Measurements from ENCODE around the gene OTULINL.

The OTULINL gene

DNA sequence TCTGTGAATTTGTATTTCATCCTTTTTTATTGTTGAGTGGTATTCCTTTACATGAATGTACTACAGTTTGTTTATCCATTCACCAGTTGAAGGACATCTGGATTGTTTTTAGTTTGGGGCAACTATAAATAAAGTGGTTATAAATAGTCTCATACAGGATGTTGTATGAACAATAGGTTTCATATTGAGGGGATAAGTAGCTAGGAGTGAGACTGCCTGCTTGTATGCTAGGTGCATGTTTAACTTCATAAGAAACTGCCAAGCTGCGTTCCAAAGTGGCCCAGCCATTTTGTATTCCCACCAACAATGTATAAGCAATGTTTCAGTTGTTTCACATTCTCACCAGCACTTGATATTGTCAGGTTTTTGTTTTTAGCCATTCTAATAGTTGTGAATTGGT is 21.5 kb downstream of the OTULINL start:
- no peak for DNase-seq

DNA sequence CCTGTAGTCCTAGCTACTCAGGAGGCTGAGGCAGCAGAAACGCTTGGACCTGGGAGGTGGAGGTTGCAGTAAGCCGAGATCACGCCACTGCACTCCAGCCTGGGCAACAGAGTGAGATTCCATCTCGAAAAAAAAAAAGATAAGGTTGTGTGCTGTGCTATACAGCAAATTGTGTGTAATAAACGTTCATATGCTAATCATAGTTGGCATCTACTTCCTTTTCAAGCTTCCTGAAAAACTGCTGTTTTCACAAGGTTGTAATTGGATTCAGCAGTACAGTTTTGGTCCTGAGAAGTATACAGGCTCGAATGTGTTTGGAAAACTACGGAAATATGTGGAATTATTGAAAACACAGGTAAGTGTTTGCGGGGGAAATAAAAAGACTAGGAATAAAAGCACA is 25.5 kb downstream of the OTULINL start:
- no peak for DNase-seq

DNA sequence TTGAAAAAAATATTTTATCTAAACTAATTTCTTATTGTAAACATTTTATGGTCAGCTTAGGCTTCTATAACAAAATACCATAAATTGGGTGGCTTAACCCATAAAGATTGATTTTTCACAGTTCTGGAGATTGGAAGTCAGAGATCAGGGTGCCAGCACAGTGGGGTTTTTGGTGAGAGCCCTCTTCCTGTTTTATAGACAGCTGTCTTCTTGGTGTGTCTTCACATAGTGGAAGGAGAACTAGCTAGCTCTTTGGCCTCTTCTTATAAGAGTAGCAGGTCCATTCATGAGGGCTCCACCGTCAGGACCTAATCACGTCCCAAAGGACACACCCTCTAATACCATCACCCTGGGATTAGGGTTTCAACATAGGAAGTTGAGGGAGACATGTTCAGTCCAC is 26.6 kb downstream of the OTULINL start:
- DNase-seq = no peak

DNA sequence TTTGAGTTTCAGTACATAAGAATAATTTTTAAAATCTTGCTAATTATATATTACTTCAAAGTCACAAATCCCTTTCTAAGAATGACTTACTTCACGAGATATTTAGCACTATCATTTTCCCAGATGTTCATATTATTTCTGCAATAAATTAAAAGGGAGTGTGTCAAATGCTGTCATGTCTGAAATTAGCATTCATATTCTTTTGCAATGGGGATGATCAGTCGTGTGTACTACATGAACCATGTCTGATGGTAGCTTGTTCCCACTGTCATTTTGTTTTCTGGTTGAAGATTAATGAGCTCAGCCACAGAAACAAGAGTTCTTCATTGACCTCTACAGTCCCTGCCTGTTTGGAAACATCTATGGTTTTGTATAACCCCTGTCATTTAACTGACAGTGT is 30.1 kb downstream of the OTULINL start:
- no peak for DNase-seq

DNA sequence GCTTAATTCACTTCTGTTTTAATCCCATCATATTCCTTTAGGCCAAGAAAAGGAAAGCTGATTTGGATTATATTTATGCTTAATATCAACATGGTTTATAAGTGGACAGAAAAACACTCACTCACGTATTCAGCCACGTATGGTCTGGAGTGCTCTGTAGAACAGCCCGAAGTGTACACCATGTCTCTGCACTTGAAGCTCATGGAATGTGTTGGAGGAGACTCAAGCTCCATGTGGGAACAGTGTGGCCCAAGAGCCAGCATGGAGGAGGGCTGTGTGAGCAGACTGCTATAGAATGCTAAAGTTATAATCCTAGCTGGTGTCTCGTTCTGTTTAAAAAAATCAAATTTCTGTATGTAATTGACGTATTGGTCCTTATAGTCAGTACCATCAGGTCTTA is 32.9 kb downstream of the OTULINL start:
- no peak for DNase-seq

DNA sequence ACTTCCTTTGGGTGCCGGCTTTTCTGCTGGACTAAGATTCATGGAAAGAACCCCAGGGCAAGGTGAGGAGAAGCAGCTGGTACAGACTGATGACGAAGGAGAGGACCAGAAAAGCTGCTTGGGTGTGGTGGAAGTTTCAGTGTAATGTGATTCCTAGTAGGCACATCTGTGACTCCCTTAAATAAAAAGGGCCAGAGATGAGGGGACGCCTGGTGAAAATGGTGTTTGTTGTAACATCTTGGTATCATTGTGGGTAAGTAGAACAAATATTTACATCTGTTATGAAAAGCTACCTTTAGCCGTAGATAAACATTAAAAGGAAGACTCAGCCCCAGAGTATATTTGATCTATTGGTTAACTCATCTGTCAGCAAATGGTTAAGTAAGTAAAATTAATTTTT is 33.8 kb downstream of the OTULINL start:
- DNase-seq = no peak

DNA sequence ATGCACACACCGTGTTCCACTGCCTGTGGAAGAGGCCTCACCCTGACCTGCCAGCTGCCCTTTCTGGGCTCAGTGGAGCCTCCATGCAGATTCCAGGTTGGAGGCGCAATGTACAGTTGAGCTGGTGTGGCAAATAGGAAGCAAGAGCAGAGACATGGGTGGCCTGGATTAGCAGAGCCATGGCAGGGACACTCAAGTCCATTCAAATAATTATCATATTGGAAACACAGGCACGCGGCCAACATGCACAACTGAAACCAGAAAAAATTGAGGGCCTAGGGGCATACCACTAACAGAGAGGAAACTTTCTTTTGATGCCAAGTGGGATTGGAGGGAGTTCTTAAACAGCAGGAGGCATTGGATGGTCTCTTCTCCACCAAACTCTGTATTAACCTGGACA is 35.8 kb downstream of the OTULINL start:
- DNase-seq = no peak

DNA sequence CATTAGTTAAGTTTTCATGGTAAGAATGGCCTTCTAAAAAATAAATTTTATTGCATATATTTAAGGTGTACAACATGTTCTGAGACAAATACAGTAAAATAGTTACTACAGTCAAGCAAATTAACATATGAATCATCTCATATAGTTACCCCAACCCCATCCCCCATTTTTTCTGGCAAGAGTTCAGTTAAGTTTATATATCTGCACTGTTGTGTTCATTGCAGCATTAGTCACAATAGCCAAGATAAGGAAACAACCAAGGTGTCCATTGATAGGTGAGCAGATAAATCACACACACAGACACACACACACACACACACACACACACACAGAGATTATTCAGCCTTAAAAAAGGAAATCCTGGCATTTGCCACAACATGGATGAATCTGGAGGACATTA is 45.7 kb downstream of the OTULINL start:
- DNase-seq = no peak

DNA sequence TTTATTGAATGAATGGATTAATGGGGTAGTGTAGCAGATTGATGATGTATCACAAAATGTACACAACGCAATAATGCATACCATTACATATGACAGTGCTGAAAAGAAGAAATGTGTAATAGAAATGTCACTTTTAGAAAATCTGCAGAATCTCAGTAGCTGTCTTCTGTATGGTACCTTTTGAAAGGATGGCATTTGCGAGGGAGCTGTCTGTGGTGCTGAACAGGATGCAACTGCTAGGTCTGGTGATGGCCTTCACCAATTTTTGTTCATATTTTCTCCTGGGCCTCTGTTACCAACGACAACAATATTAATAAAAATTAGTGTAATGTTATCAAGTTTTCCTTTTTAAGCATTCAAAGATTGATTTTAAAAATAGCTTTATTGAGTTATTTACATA is 46.8 kb downstream of the OTULINL start:
- peak; percentile 70 for DNase-seq

DNA sequence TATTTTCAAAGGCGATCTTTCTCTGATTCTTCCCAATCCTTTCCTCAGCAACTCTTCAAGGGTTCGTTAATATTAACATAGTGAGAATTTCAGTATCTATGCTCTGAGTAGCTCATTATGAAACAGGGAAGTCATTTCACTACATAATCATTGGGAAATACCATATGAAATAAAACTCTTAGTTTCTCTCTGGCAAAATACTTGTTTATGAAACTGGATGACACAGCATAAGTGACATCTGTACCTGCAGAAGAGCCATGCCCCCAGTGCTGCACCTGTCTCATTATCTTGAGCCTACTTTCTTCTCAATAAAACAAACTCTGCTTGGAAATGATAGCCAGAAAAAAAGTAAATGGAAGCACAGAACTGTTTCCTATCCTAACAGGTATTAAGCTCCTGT is 49.1 kb downstream of the OTULINL start:
- DNase-seq = no peak

DNA sequence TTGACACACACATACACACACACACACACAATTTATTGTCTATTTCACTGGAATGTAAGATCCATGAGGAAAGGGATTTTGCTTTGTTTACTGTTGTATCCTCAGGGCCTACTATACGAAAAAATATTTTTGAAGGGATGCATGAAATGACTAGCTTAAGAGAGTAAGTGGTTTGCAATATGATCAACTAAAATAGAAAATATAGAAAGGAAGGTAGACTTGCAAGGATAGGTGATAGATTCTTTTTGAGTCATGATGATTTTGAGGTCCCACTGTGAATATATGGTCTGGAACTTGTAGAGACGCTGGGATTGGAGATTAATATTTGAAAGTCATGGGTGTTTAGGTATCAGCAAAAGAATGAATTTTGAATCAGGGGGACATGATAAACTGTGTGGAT is 54.1 kb downstream of the OTULINL start:
- no peak for DNase-seq

DNA sequence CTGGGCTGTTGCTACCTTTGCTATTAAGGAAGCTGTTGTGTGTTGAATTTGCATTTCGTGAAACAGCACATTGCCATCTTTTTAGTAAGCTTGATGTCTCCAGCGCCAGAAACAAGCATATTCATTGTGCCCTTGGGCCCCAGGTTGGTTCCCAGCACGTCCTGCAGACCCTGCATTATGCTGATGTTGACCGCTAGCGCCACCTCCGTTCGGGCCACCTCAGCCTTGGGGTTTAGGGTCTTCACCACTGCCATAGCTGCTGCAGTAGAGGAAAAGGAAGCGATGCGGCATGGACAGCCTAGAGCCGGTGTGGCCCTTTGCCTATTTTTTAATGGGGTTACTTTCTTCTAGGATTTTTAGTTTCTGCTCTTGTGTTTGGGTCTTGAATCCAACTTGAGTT is 59.2 kb downstream of the OTULINL start:
- no peak for DNase-seq

DNA sequence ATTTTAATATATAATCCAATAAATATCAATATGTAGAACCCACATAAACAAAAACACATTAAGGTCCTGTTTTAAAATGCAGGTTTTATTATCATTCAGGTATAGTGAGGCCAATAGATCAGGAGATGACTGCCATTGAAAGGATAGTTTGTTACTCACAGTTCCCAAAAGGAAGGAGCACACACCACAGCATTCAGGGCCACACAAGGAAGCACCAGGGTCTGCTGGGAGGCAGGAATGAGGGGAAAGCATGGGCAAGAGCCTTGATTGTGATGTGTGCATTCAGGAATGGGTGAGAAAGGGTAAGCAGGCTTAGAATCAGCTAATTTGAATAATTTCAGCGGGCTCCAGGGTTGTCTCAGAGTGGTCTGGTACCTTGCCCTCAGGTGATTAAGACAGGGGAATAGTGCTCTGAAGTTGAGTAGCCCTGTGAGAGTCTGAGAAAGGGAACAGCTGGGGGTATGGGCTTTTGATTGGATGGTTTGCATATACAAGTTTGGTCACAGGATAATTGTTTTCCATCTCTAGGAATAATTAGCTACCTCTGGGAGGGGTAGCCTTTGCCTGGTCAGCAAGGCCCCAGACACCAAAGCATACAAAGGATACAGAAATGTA is 63.1 kb downstream of the OTULINL start:
- no peak for DNase-seq

DNA sequence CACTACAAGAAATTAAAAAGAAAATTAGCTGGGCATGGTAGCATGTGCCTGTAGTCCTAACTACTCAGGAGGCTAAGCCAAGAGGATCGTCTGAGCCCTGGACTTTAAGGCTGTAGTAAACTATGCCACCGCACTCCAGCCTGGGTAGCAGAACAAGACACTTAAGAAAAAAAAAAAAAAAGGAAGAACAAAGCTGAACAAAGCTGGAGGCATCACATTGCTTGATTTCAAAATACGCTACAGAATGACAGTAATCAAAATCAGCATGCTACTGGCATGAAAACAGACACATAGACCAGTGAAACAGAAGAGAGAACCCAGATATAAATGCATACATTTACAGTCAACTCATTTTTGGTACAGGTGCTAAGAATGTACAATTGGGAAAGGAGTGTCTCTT is 68.5 kb downstream of the OTULINL start:
- DNase-seq = no peak

DNA sequence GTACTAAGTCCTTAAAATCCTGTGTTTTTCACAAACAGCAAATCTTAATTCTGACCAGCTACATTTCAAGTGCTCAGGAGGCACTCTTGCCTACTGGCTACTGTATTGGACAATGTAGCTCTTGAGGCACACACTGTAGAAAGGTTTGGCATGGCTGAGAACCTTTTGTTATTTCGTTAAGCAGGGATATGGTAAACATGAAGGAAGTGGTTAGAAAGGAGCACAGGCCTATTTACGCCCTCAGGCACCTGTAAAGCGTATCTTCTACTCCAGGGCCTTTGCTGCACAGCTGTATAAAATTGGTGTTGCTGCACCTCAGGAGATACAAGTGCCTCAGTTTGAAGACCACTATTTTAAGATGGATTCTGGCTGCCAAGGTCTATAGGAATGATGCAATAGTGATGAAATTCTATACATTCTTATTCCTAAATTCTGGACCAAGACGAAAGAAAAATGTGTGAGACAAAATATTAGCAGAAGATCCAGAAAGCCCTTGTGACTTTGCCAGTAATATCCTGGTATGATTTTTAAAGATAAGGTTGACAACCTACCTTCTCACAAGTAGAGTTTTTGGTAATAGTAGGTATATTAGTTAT is 73.7 kb downstream of the OTULINL start:
- no peak for DNase-seq

DNA sequence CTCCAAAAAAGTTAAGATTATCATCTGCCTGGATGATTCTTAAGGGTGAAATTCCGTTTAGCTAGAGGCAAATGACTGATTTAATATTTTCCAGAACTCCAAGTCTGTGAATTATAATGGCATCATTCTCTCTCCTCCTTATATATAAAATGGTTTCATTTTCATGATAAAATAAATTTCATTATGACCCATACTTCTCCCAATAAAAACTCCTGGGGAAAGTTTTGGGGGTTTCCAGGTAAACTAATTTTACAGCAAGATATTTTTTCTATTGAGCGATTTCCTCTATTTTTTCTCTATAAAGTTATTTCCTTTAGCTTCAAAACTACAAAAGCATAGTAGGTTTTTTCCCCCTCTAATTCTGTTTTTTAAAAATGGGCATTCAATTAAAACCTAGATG is 75.3 kb downstream of the OTULINL start:
- DNase-seq = no peak

DNA sequence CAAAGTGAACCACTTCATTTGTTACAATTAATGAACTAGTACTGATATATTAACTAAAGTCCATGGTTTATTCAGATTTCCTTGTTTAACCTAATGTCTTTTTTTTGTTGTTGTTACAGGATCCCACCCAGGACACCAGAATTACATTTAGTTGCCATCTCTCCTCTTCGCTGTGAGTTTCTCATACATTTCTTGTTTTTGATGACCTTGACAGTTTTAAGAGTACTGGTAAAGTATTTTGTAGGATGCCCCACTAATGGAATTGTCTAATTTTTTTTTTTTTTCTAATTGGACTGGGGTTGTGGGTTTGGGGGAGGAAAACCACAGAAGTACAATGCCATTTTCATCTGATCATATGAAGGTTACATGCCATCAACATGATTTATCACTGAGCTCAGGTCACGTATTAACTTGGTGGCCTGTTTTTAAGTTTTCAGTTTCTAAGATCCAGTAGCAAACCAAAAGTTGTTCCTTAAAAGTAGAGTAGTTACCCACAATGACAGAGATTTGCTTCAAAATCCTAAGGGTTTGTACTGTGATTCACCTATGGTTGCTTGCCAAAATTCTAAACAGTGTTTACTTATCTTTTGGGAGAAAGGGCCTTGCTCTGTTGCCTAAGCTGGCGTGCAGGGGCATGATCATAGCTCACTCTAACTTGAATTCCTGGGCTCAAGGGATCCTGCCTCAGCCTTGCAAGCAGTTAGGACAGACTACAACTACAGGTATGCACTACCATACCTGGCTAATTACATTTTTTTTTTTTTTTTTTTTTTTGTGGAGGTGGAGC is 78.4 kb downstream of the OTULINL start:
- DNase-seq = no peak

DNA sequence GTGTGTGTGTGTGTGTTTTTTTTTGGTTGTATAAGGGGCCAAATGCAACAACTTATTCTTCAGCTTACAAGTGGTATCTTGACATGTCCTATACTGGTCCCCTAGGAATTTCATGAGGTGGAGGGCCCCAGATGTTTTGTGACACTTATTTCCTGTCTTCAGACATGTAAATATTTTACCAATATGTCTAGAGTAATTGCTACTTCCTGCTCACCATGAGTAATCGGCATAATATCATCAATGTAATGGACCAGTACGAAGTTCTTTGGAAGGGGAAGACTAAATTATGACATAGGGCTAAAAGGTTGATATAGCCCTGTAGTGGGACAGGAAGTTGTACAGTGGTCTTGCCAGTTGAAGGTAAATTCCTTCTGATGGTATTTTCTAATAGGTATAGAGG is 79.2 kb downstream of the OTULINL start:
- no peak for DNase-seq
